Muscle layer of duodenum (tissue), 2 donors: Measurements from ENCODE around the gene CCDC170.
A peak's percentile ranks its signal among the peaks of the same experiment; 100 is the strongest.

Source experiments
- H3K27ac ChIP-seq: one replicate; pipeline ENCODE4 v1.7.0; 2013; ENCODE audit warnings: mild to moderate bottlenecking, low read length
- H3K27me3 ChIP-seq: one replicate; pipeline ENCODE4 v1.7.0; 2013; ENCODE audit warnings: low read depth, mild to moderate bottlenecking, control low read depth, low read length
- H3K36me3 ChIP-seq, 2 donors: one replicate each; pipeline ENCODE4 v1.7.0; 2013; ENCODE audit warnings: low read length in 2 of 2, control low read depth in 1 of 2, mild to moderate bottlenecking in 1 of 2; ENCODE audit not compliant: insufficient read depth in 2 of 2, control insufficient read depth in 1 of 2
- H3K4me1 ChIP-seq, 2 donors: one replicate each; pipeline ENCODE4 v1.7.0; 2013; ENCODE audit warnings: low read length in 2 of 2, mild to moderate bottlenecking in 2 of 2, control low read depth in 1 of 2, moderate library complexity in 1 of 2; ENCODE audit not compliant: insufficient read depth in 2 of 2, control insufficient read depth in 1 of 2
- H3K4me3 ChIP-seq, 2 donors: one replicate each; pipeline ENCODE4 v1.7.0; 2013; ENCODE audit warnings: low read length in 2 of 2, low read depth in 1 of 2, mild to moderate bottlenecking in 1 of 2
- H3K9me3 ChIP-seq, 2 donors: one replicate each; pipeline ENCODE4 v1.7.0; 2013; ENCODE audit warnings: low read length in 2 of 2, control low read depth in 1 of 2, mild to moderate bottlenecking in 1 of 2; ENCODE audit not compliant: control insufficient read depth in 1 of 2
- donor health status: healthy.

The CCDC170 gene

DNA sequence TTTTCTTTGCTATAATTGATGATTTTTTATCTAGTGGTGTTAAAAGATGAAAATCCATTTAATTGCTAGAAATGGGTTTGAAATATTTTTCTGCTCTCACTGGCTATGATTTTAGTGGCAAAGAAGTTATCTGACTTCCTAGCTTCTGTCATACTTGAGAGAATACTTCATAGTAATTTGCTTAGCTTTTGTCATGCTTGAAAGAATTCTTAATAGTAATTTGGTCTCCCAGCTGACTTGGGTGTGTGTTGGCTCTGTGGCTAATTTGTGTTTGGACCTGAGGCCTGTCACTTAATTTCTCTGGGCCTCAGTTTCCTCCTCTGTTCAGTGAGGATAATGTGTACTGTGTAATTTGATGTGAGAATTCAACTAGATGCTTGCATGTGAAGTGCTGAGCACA is 29.1 kb upstream of the CCDC170 start:
- no peak overlapping the region for H3K27ac ChIP-seq
- peaks cover 22 to 29% of the 10 kb centered on the region in 2 donors for H3K36me3 ChIP-seq
- no peaks in the 10 kb centered on the region for H3K9me3 ChIP-seq
- no peaks in the 10 kb centered on the region for H3K4me1 ChIP-seq
- no peaks in the 10 kb centered on the region for H3K27me3 ChIP-seq
- H3K4me3 ChIP-seq = no peak overlapping the region

DNA sequence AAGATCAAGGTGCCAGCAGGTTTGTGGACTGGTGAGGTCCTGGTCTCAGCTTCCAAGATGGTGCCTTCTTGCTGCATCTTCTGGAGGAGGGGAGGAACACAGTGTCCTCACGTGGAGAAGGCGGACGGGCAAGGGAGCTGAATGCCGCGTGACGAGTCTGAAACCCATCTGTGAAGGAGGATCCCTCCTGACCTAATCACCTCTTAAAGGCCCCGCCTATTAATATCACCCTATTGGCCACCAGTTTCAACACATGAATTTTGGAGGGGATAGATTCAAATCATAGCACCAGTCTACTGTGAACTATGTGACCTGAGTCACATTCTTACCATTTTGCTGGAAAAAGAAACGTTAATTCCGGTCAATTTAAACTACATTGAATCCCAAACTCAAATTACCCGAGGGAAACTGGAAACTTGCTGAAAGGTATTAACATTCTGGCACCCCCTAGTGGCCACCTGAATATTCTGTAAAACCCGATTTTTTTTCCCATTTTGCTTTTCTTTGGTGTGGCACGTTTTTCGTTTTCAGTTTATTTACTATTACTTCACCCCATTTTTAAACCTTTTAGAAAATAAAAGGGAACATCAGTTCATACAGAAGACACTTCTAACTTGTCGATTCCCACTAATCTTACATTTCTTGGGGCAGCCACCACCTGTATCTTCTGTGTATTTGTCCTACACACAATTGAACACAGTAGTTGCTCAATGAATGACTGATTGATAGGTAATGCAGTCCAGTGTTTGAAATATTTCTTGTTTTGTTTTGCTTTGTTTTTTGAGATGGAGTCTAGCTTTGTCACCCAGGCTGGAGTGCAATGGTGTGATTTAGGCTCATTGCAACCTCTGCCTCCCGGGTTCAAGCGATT is 17.9 kb upstream of the CCDC170 start:
- peak overlapping the region; percentile 6 to 35 for H3K4me3 ChIP-seq
- H3K27me3 ChIP-seq = no peaks in the 10 kb centered on the region
- no peak overlapping the region for H3K27ac ChIP-seq

DNA sequence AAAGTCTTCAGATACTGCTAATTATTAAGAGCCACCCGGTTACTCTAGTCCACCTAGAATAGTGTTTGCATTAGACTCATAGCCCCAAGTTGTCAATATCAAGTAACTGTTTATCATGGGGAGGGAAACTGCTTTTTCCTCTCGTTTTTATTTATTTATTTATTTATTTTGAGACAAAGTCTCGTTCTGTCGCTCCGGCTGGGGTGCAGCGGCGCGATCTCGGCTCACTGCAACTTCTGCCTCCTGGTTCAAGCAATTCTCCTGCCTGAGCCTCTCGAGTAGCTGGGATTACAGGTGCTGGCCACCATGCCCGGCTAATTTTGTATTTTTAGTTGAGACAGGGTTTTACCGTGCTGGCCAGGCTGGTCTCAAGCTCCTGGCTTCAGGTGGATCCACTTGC is 16.1 kb upstream of the CCDC170 start:
- Histone ChIP-seq H3K4me3 (no peak overlapping the region), H3K36me3 (no peaks in the 10 kb centered on the region), H3K27me3 (no peaks in the 10 kb centered on the region), H3K9me3 (no peaks in the 10 kb centered on the region), H3K4me1 (no peaks in the 10 kb centered on the region), H3K27ac (no peak overlapping the region)

More for the DNA sequence above, 17.9 kb upstream of the CCDC170 start:
- Histone ChIP-seq H3K36me3 (no peaks in the 10 kb centered on the region), H3K4me1 (no peaks in the 10 kb centered on the region), H3K9me3 (no peaks in the 10 kb centered on the region)

DNA sequence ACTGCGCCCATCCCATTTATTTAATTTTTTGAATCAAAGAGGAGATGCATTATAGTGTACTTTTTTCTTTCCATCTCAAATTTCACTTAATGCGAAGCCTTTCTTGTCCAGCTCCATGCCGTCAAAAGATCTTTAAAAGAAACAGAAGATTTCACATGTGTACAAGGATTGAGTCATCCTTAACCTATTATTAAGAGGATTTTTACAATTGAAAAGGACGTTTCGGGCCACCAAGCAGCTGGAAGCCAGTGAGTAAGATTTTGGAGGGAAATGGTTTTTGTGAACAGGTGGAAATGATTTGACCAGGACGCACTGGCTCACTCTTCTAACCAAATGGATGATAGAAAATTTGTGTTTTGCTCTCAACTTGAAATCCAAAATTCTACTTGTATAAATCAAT is 15.1 kb upstream of the CCDC170 start:
- Histone ChIP-seq H3K4me1 (no peaks in the 10 kb centered on the region), H3K9me3 (no peaks in the 10 kb centered on the region), H3K27ac (no peak overlapping the region), H3K27me3 (no peaks in the 10 kb centered on the region), H3K36me3 (no peaks in the 10 kb centered on the region), H3K4me3 (no peak overlapping the region)

DNA sequence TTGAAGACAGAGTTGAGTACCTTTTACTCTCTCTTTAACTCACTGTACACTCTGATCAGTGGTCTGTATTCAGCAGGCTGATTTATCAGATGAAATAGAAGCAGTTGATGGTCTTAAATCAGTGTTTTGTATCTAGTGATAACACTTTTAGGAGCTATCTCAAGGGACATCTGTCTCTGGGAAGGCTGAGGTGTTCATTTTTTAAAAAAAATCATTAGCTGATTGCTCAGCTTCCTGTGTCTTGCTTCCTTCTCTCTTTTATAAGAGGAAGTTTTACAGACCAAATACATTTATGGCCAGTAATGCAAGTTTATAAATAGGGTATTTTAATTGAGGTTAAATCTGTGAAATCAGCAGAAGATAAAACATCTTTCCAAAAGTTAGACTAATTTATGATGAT is 12.0 kb upstream of the CCDC170 start:
- H3K4me3 ChIP-seq = no peak overlapping the region
- no peak overlapping the region for H3K27ac ChIP-seq
- H3K9me3 ChIP-seq = no peaks in the 10 kb centered on the region
- H3K4me1 ChIP-seq = no peaks in the 10 kb centered on the region
- H3K27me3 ChIP-seq = no peaks in the 10 kb centered on the region
- H3K36me3 ChIP-seq = no peaks in the 10 kb centered on the region

DNA sequence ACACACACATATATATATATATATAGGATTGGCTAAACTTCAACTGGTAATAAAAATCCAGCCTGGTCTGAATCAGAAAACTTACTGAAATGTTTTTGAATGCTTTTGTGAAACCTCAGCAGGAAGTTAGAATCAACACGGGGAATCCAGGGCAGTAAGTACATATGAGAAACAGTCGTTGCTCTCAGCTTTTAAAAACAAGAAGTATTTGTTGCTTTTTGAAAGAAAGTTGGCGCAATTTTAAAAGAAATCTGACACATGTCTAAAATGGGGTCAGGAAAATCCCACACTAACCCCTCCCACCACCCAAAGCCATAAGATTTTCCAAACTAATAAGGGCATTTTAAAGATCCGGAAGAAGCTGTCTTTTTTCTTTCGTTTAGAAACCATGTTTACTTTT is 11.5 kb upstream of the CCDC170 start:
- H3K27ac ChIP-seq = peak overlapping the region; percentile 6
- H3K4me1 ChIP-seq = no peaks in the 10 kb centered on the region
- no peaks in the 10 kb centered on the region for H3K9me3 ChIP-seq
- no peaks in the 10 kb centered on the region for H3K36me3 ChIP-seq
- H3K4me3 ChIP-seq = peak overlapping the region in 1 of 2 donors; percentile 12
- H3K27me3 ChIP-seq = no peaks in the 10 kb centered on the region

DNA sequence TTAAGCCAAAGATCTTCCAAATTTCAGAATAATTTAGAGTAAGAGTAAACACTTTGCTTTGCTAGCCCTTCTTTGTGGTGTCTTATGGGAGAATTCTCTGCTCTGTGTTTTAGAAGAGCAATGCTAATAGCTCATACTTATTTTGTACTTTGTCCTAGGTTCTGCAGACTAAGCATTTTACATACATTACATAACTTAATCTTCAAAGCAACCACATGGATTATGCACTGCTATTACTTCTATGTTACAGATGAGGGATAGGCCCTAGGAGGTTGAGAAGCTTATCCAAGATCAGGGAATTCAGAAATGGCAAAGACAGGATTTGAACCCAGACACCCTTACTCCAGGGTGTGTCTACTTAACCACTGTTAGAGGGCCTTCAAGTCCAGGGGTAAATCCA is 9.8 kb upstream of the CCDC170 start:
- H3K4me3 ChIP-seq = no peak overlapping the region
- H3K9me3 ChIP-seq = no peaks in the 10 kb centered on the region
- H3K4me1 ChIP-seq = no peaks in the 10 kb centered on the region

DNA sequence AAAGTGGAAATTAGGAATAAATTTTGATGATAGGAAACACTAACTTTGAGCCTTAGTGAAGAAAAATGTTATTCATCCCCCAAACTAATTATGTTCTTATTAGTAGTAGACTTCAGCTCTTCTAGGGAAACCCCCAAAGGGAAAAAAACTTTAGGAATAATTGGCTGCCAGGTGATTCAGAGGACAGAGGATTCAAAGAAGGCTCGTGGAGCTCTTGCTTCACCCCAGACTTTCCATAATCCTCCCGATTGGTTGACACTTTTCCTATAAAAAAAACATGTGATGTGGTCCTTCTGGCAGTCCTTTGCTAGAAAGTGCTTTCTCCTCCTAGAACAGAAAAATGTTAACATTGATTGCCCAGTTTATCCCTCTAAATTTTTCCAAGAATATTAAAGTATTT is 5.6 kb upstream of the CCDC170 start:
- Histone ChIP-seq H3K4me1 (peaks cover 0 to 1% of the 10 kb centered on the region in 2 donors), H3K27ac (no peak overlapping the region), H3K36me3 (no peaks in the 10 kb centered on the region), H3K27me3 (no peaks in the 10 kb centered on the region), H3K4me3 (no peak overlapping the region), H3K9me3 (no peaks in the 10 kb centered on the region)

More for the DNA sequence above, 9.8 kb upstream of the CCDC170 start:
- H3K36me3 ChIP-seq = no peaks in the 10 kb centered on the region
- H3K27me3 ChIP-seq = no peaks in the 10 kb centered on the region
- no peak overlapping the region for H3K27ac ChIP-seq

DNA sequence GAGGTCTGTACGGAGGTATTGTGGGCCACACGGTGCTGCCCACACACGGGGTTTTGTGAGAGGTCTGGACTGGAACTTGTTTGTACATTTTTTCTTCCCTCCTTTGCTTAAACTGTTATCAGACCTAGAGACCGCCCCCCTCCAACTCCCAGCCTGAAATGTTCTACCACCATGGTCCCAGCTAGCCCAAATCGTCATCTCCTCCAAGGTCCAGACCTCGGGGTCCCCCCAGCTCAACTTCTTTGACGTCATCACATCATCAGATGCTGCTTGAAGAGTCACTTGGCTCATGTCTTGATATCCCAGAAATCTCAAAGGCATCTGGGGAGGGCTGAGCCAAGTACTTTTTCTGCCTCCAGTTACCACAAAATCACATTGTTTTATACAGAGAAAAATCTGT is 2.8 kb upstream of the CCDC170 start:
- no peaks in the 10 kb centered on the region for H3K36me3 ChIP-seq

DNA sequence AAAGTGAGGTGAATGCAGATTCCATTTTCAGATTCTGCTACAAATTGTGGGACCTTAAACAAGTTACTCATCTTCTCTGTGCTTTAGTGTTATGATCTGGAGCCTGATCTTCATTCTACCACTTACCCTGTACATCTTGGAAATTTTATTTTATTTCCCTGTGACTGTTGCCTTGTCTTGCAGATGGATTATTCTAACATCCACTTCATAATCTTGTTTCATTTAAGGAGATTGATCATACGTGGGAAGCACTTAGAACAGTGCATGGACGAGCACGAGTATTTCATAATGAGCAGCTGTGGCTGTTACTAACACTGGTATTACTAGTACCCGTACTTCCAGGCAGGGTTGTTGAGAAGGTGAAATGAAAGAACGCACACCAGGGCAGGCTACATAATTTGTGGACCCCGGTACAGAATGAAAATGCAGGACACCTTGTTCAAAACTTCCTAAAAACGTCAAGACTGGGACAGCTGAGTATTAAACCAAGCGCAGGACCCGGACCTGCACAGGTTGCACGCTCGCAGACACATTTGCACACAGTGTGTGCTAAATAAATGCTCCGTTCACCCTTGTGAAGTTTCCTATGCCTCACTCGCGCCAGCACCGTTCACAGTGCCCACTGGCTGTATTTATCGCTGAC is 535 bp upstream of the CCDC170 start:
- no peaks in the 10 kb centered on the region for H3K9me3 ChIP-seq
- H3K4me1 ChIP-seq = peaks cover 4 to 13% of the 10 kb centered on the region in 2 donors
- H3K27ac ChIP-seq = no peak overlapping the region
- H3K27me3 ChIP-seq = no peaks in the 10 kb centered on the region
- no peaks in the 10 kb centered on the region for H3K36me3 ChIP-seq
- peak overlapping the region; percentile 74 to 93 for H3K4me3 ChIP-seq

More for the DNA sequence above, 2.8 kb upstream of the CCDC170 start:
- Histone ChIP-seq H3K27ac (no peak overlapping the region), H3K4me3 (no peak overlapping the region), H3K4me1 (peaks cover 4 to 13% of the 10 kb centered on the region in 2 donors), H3K27me3 (no peaks in the 10 kb centered on the region), H3K9me3 (no peaks in the 10 kb centered on the region)

DNA sequence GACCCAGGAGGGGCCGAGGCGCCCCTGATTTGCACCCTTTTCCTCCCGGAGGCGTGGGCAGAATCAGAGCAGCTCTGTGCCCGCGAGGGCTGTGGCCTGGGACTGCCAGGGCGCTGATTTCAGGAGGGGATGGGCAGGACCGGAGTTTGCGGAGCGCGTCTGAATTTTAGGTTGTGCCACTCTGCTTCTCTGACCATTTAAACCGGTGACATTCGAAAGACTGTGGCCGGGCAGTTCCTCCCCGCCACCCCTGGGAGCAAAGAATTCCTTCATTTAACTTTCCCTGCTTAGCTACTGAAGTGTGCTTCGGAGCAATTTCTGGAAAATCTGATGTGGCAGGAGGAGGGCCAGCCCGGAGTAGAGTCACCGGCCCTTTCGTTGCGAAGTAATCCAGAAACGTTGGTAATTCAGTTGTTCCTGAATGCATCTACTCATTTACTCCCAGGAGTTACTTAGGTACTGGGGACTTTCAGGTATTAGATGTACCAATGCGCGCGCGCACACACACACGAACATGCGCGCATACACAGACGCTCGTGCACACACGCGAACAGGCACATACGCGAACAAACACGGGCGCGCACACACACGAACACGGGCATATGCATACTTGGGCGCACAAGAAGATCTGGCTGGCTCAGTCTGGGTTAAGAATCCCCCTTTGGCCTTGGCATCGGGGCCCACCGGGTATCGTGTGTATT is 568 bp downstream of the CCDC170 start:
- H3K9me3 ChIP-seq = no peaks in the 10 kb centered on the region
- no peaks in the 10 kb centered on the region for H3K27me3 ChIP-seq
- H3K4me1 ChIP-seq = peaks cover 4 to 13% of the 10 kb centered on the region in 2 donors
- no peaks in the 10 kb centered on the region for H3K36me3 ChIP-seq
- H3K27ac ChIP-seq = peak overlapping the region; percentile 56
- peak overlapping the region; percentile 74 to 93 for H3K4me3 ChIP-seq
